ENCODE results near the gene UNKL.

The UNKL gene

DNA sequence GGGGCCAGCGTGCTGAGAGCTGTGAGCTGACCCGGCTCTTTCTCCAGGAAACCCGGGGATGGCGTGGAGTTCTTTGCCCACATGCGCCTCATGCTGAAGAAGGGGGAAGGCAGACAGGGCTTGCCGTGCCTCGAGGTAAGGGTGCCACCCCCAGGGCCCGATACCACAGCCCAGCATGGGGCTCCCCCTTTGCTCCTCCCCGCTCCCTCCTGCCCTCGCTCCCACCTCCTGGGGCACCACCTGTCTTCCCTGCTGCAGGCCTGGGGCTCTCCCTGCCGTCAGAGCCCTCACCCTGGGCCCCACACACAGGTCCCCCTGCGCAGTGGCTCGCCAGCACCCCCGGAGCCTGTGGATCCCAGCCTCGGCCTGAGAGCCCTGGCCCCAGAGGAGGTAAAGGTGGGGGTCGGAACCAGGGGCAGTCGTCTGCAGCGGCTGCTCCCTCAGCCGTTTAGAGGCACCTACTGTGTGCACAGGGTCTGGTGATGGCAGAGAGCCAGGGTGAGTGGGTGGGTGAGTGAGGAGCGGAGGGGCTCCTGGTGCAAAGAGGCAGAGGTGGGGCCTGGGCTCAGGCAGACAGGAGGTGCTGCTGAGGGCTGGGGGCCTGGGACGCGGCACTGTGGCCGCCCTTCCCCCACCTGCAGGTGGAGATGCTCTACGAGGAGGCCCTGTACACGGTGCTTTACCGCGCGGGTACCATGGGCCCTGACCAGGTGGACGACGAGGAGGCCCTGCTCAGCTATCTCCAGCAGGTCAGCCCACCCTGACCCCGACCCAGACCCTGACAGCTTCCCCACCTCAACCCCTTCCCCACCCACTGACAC lies 75.4 kb downstream of the UNKL start:
- no peak overlapping the region for H3K9ac ChIP-seq (ENCODE audit: low read length)
- no peaks in the 10 kb centered on the region for H3K9me3 ChIP-seq (ENCODE audit: control insufficient read depth, insufficient read depth, low read depth, low read length)
- H3K4me3 ChIP-seq (ENCODE audit: low read depth, low read length), result no peak overlapping the region
- peaks cover 13% of the 10 kb centered on the region; the same call in 1 of the 2 replicates for H3K4me1 ChIP-seq (ENCODE audit: control insufficient read depth, insufficient read depth, low read length)
- H3K36me3 ChIP-seq (ENCODE audit: control insufficient read depth, insufficient read depth, low read length), result no peaks in the 10 kb centered on the region
- peaks cover 94% of the 10 kb centered on the region for H3K27me3 ChIP-seq (ENCODE audit: control insufficient read depth, insufficient read depth, low read length)
- no peak overlapping the region for H3K27ac ChIP-seq (ENCODE audit: low read depth, low read length)

DNA sequence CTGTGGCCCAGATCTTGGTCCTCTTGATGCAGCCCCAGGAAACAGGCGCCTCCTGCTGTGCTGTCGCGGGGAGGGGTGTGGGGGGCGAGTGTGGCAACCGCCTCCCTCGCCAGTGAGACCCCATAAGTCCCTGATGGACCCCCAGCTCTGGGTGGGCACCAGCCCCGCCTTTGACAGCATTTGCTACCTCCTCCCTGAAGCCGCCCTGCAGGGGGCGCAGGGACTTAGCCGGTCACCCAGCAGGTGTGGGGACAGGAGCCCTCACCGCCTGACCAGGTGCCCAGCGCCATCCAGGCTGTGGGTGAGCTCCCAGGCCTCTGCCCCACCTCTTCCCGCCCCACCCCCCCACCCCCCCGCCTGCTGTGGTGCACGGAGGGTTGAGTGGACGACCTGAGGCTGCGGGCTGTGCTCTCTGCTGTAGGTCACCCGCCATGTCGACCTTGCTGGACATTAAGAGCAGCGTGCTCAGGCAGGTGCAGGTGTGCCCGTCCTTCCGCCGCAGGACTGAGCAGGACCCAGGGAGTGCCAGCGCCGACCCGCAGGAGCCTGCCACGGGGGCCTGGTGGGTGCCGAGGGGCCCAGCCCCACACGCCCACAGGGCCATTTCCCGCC lies 76.3 kb downstream of the UNKL start:
- H3K27me3 ChIP-seq (ENCODE audit: control insufficient read depth, insufficient read depth, low read length), result peaks cover 93% of the 10 kb centered on the region
- no peaks in the 10 kb centered on the region for H3K36me3 ChIP-seq (ENCODE audit: control insufficient read depth, insufficient read depth, low read length)
- no peak overlapping the region for H3K27ac ChIP-seq (ENCODE audit: low read depth, low read length)
- peaks cover 9% of the 10 kb centered on the region; the same call in 1 of the 2 replicates for H3K4me1 ChIP-seq (ENCODE audit: control insufficient read depth, insufficient read depth, low read length)
- no peaks in the 10 kb centered on the region for H3K9me3 ChIP-seq (ENCODE audit: control insufficient read depth, insufficient read depth, low read depth, low read length)
- no peak overlapping the region for H3K9ac ChIP-seq (ENCODE audit: low read length)
- no peak overlapping the region for H3K4me3 ChIP-seq (ENCODE audit: low read depth, low read length)

DNA sequence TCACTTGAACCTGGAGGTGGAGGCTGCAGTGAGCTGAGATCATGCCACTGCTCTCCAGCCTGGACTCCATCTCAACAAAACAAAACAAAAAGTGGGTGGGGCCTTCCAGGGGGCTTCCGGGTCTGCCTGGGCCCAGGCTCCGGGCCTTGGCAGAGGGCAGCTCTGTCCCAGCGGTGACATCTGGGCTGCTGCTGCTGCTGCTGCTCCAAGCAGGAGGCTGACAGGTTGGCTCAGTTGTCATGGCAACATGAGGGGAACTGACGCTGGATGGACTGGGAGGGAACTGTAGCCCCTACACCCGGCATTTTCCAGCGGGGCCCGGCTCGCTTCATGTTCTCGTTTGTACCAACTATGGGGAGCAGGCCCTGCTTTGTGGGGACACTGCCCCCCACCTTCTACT lies 77.0 kb downstream of the UNKL start:
- no peak overlapping the region for H3K9ac ChIP-seq (ENCODE audit: low read length)
- peaks cover 97% of the 10 kb centered on the region for H3K27me3 ChIP-seq (ENCODE audit: control insufficient read depth, insufficient read depth, low read length)
- no peaks in the 10 kb centered on the region for H3K9me3 ChIP-seq (ENCODE audit: control insufficient read depth, insufficient read depth, low read depth, low read length)
- H3K36me3 ChIP-seq (ENCODE audit: control insufficient read depth, insufficient read depth, low read length), result no peaks in the 10 kb centered on the region
- H3K4me3 ChIP-seq (ENCODE audit: low read depth, low read length), result no peak overlapping the region
- no peak overlapping the region for H3K27ac ChIP-seq (ENCODE audit: low read depth, low read length)
- peaks cover 7% of the 10 kb centered on the region; the same call in 1 of the 2 replicates for H3K4me1 ChIP-seq (ENCODE audit: control insufficient read depth, insufficient read depth, low read length)

GRCh38 chr16:1336619-1337018 lies 77.9 kb downstream of the UNKL start:
- H3K4me1 ChIP-seq (ENCODE audit: control insufficient read depth, insufficient read depth, low read length), result peaks cover 9% of the 10 kb centered on the region; the same call in 1 of the 2 replicates
- H3K36me3 ChIP-seq (ENCODE audit: control insufficient read depth, insufficient read depth, low read length), result no peaks in the 10 kb centered on the region
- H3K4me3 ChIP-seq (ENCODE audit: low read depth, low read length), result no peak overlapping the region
- H3K9ac ChIP-seq (ENCODE audit: low read length), result no peak overlapping the region
- no peaks in the 10 kb centered on the region for H3K9me3 ChIP-seq (ENCODE audit: control insufficient read depth, insufficient read depth, low read depth, low read length)
- peaks cover 97% of the 10 kb centered on the region for H3K27me3 ChIP-seq (ENCODE audit: control insufficient read depth, insufficient read depth, low read length)
- H3K27ac ChIP-seq (ENCODE audit: low read depth, low read length), result no peak overlapping the region

DNA sequence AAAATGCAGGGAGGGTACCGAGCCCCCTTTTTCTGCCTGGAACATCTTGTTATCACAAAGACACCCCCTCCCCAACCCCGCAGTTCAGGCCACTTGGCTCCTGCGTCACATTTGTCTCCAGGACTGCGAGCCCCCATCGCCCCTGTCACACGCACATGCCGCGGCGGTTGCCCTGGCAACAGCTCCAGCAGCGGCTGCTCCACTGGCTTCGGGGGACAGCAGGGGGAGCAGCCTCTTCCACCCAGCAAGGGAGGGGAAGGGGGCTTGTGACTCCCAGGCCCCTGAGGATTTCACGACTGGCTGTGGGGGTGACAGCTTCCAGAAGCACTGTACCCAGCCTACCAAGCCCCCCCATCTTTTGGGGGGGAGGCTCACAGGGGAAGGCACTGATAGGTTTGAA lies 78.5 kb downstream of the UNKL start:
- H3K27me3 ChIP-seq (ENCODE audit: control insufficient read depth, insufficient read depth, low read length), result peaks cover 96% of the 10 kb centered on the region
- H3K36me3 ChIP-seq (ENCODE audit: control insufficient read depth, insufficient read depth, low read length), result no peaks in the 10 kb centered on the region
- no peak overlapping the region for H3K9ac ChIP-seq (ENCODE audit: low read length)
- no peak overlapping the region for H3K27ac ChIP-seq (ENCODE audit: low read depth, low read length)
- no peaks in the 10 kb centered on the region for H3K9me3 ChIP-seq (ENCODE audit: control insufficient read depth, insufficient read depth, low read depth, low read length)
- peaks cover 15% of the 10 kb centered on the region; the same call in 1 of the 2 replicates for H3K4me1 ChIP-seq (ENCODE audit: control insufficient read depth, insufficient read depth, low read length)
- H3K4me3 ChIP-seq (ENCODE audit: low read depth, low read length), result no peak overlapping the region

DNA sequence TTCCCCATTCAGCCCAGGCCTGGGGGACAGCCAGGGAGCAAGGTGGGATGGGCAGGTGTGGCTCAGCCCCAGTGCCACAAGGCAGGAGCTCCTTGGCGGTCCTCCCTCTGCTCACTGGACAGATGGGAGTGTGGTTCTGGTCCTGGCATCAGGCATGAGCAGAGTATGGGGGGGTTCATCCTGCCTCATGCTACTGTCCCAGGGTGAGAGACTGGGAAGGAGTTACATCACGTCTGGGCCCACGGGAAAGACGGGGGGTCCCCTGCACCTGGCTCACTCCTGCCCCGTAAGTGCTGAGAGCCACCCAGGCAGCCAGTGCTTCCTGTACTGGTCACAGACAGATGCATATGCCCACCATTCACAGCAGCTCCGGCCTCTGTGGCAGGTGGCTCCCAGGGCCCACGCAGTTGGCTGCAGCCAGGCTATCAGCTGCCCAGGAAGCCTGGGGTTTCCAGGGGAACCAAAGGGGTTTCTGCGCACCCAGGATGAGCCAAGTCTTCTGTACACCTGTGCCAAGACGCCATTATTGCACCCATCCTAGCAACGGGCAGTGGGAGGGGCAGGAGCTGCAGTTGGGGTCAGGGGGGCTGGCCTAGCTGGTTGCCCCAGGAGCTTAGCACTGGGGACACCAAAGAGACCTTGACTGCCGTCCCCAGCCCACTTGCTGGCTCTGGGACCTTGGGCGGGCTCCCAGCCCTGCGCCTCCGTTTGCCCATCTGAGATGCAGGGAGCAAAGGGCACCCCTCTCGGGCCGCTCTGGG lies 79.1 kb downstream of the UNKL start:
- H3K4me1 ChIP-seq (ENCODE audit: control insufficient read depth, insufficient read depth, low read length), result peaks cover 15% of the 10 kb centered on the region; the same call in 1 of the 2 replicates
- no peak overlapping the region for H3K9ac ChIP-seq (ENCODE audit: low read length)
- H3K27me3 ChIP-seq (ENCODE audit: control insufficient read depth, insufficient read depth, low read length), result peaks cover 90% of the 10 kb centered on the region
- H3K4me3 ChIP-seq (ENCODE audit: low read depth, low read length), result no peak overlapping the region
- peaks cover 1% of the 10 kb centered on the region for H3K9me3 ChIP-seq (ENCODE audit: control insufficient read depth, insufficient read depth, low read depth, low read length)
- H3K36me3 ChIP-seq (ENCODE audit: control insufficient read depth, insufficient read depth, low read length), result no peaks in the 10 kb centered on the region
- no peak overlapping the region for H3K27ac ChIP-seq (ENCODE audit: low read depth, low read length)

DNA sequence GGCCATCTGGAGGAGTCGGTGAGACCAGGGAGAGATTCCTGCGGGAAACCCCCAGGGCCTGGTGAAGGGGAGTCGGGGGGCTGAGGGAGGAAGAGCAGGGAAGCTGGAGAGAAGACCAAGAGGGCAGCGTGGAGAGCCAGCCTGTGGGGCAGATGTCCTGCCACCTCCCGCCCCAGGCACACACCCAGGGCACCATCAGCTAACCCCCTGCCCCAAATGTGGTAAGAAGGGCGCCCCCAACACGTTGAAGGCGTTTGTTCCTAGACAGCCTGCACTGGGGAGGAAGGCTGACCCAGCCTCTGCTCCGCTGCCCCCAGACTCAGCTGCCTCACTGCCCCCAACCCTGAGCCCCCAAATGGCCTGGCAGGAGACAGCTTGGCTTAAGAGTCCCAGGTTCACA lies 79.8 kb downstream of the UNKL start:
- Histone ChIP-seq H3K27ac (ENCODE audit: low read depth, low read length) (no peak overlapping the region), H3K9ac (ENCODE audit: low read length) (no peak overlapping the region), H3K4me3 (ENCODE audit: low read depth, low read length) (peak overlapping the region; percentile 51), H3K4me1 (ENCODE audit: control insufficient read depth, insufficient read depth, low read length) (peaks cover 15% of the 10 kb centered on the region; the same call in 1 of the 2 replicates), H3K9me3 (ENCODE audit: control insufficient read depth, insufficient read depth, low read depth, low read length) (peaks cover 7% of the 10 kb centered on the region), H3K36me3 (ENCODE audit: control insufficient read depth, insufficient read depth, low read length) (no peaks in the 10 kb centered on the region), H3K27me3 (ENCODE audit: control insufficient read depth, insufficient read depth, low read length) (peaks cover 83% of the 10 kb centered on the region)

DNA sequence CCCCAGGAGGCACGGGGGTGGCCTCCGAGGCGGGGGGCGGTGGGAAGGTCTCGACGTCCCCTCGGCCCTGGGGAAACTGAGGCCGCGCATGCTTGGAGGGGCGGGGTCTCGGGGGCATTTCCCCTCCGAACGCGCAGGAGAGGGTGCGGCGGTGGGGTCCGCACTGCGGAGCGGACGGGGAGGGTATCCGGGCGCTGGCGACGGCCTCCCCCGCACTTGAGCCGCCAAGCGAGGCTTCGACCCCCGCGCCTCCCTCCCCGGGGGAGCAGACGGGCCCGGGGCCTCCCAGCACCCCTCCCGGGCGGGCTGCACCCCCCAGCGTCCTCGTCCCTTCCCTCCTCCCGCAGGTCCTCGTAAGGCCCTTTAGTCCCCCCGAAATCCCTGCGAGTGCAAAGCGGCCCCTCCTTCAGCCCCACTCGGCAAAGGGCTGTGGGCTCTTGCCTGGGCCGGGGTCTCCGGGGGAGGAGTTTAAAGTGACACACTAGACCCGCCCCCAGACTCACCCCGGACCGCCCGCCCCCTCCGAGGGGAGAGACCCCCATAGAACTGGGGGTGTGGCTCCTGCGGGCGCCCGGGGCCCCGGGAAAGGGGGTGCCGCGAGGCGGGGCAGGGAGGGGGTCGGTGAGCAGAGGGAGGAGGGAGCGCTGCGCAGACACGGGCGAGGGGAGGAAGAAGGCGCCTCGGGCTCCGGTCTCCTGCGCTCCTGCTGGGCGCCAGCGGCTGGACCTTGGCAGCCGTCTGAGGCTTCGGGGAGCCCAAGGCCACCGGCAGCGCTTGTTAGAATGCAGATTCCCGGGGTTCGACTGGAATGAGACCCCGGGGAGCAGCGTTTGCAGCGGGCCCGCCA lies 80.4 kb downstream of the UNKL start:
- Histone ChIP-seq H3K4me3 (ENCODE audit: low read depth, low read length) (peak overlapping the region; percentile 51), H3K36me3 (ENCODE audit: control insufficient read depth, insufficient read depth, low read length) (no peaks in the 10 kb centered on the region), H3K27ac (ENCODE audit: low read depth, low read length) (no peak overlapping the region), H3K9ac (ENCODE audit: low read length) (no peak overlapping the region), H3K27me3 (ENCODE audit: control insufficient read depth, insufficient read depth, low read length) (peaks cover 77% of the 10 kb centered on the region), H3K9me3 (ENCODE audit: control insufficient read depth, insufficient read depth, low read depth, low read length) (peaks cover 7% of the 10 kb centered on the region), H3K4me1 (ENCODE audit: control insufficient read depth, insufficient read depth, low read length) (peaks cover 15% of the 10 kb centered on the region; the same call in 1 of the 2 replicates)

GRCh38 chr16:1333149-1333812 lies 81.2 kb downstream of the UNKL start, which contains the start of gene BAIAP3:
TSS of gene BAIAP3 (plus strand) at chr16:1333645. CDS start at chr16:1338550, 4,905 bp downstream.
- H3K27me3 ChIP-seq (ENCODE audit: control insufficient read depth, insufficient read depth, low read length), result peaks cover 69% of the 10 kb centered on the region
- H3K27ac ChIP-seq (ENCODE audit: low read depth, low read length), result no peak within 1 kb of the TSS
- peaks cover 15% of the 10 kb centered on the region; the same call in 1 of the 2 replicates for H3K4me1 ChIP-seq (ENCODE audit: control insufficient read depth, insufficient read depth, low read length)
- peaks cover 7% of the 10 kb centered on the region for H3K9me3 ChIP-seq (ENCODE audit: control insufficient read depth, insufficient read depth, low read depth, low read length)
- peak within 1 kb of the TSS; percentile 60 for H3K4me3 ChIP-seq (ENCODE audit: low read depth, low read length)
- H3K36me3 ChIP-seq (ENCODE audit: control insufficient read depth, insufficient read depth, low read length), result no peaks in the 10 kb centered on the region
- H3K9ac ChIP-seq (ENCODE audit: low read length), result no peak within 1 kb of the TSS

All from HUES6 (cell line).